Stimulated activated CD8-positive, alpha-beta memory T cell treated with anti-CD3 and anti-CD28 coated beads, Interleukin-7, amount 100 ng/mL, for 24 hours (primary cell): ENCODE data around the gene DDX60.
"Not testable (repeated sequence)": the region's sequence is repeated elsewhere in the genome, so short reads cannot be mapped to it uniquely, and the experiment has no call there.

Experiments
- DNase-seq: peaks from one replicate; pipeline ENCODE4 v3.0.0-alpha.2; 2020; ENCODE audit warnings: low read depth

DDX60 gene, protein sequence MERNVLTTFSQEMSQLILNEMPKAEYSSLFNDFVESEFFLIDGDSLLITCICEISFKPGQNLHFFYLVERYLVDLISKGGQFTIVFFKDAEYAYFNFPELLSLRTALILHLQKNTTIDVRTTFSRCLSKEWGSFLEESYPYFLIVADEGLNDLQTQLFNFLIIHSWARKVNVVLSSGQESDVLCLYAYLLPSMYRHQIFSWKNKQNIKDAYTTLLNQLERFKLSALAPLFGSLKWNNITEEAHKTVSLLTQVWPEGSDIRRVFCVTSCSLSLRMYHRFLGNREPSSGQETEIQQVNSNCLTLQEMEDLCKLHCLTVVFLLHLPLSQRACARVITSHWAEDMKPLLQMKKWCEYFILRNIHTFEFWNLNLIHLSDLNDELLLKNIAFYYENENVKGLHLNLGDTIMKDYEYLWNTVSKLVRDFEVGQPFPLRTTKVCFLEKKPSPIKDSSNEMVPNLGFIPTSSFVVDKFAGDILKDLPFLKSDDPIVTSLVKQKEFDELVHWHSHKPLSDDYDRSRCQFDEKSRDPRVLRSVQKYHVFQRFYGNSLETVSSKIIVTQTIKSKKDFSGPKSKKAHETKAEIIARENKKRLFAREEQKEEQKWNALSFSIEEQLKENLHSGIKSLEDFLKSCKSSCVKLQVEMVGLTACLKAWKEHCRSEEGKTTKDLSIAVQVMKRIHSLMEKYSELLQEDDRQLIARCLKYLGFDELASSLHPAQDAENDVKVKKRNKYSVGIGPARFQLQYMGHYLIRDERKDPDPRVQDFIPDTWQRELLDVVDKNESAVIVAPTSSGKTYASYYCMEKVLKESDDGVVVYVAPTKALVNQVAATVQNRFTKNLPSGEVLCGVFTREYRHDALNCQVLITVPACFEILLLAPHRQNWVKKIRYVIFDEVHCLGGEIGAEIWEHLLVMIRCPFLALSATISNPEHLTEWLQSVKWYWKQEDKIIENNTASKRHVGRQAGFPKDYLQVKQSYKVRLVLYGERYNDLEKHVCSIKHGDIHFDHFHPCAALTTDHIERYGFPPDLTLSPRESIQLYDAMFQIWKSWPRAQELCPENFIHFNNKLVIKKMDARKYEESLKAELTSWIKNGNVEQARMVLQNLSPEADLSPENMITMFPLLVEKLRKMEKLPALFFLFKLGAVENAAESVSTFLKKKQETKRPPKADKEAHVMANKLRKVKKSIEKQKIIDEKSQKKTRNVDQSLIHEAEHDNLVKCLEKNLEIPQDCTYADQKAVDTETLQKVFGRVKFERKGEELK (N-terminal part only)

DNA sequence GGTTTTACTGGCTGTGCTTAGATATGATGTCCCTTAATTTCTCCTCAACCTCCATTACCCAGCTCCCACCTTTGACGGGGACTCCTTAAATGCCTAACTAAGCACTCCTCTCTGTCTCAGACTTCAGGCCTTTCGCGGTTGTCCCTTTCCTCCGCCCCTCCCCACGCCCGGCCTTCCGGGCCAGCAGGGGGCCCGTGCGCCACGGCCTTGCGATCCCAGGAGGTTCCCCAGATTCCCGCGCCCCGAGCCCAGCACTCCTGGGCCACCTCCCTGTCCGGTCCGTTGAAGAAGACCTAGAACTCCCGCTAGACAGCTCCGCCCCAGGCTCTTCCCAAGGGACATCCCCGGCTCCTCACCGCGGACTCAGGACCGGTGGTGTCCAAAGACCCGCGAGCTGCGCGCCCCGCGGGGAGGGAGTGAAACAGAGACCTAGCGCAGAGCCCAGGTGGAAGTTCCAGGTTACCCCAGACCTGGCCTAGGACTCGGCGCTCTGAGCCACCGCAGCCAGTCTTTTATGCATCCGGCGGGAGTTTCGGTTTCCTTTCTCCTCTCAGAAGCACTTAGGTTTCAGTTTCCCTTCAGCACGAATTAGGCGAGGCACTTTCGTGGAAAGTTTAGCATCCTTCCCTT, at the start of gene DDX60:
Gene DDX60 (minus strand): TSS at position 487 of the 630 bp plus-strand sequence. CDS start 7,493 bp downstream, outside the sequence.
- peak; percentile 56 for DNase-seq

DNA sequence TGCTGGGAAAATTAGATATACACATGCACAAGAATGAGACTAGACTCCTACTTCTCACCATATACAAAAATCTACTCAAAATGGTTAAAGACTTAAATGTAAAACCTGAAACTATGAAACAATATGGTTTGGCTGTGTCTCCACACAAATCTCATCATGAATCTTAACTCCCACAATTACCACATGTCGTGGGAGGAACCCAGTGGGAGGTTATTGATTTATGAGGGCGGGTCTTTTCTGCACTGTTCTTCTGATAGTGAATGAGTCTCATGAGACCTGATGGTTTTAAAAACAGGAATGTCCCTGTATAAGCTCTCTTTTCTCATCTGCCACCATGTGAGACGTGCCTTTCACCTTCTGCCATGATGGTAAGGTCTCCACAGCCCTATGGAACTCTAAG, 48.5 kb upstream of the DDX60 start:
- no peak for DNase-seq

DNA sequence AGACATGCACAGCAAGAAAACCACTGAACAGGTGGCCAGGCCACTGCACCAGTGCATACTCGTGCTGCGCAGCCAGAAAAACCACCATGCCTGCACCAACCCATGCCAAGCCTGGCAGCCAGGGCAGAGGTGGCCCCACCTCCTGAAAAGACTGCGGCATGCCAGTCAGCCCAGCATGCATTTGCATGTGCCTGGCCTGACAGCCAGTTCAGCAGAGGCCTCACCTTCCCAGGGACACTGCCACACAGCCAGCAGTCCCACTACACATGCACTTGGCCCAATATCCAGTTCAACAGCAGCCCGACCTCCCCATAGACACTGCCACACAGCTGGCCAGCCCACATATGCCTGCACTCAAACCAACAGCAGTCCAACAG, 43.5 kb upstream of the DDX60 start:
- no peak for DNase-seq

DNA sequence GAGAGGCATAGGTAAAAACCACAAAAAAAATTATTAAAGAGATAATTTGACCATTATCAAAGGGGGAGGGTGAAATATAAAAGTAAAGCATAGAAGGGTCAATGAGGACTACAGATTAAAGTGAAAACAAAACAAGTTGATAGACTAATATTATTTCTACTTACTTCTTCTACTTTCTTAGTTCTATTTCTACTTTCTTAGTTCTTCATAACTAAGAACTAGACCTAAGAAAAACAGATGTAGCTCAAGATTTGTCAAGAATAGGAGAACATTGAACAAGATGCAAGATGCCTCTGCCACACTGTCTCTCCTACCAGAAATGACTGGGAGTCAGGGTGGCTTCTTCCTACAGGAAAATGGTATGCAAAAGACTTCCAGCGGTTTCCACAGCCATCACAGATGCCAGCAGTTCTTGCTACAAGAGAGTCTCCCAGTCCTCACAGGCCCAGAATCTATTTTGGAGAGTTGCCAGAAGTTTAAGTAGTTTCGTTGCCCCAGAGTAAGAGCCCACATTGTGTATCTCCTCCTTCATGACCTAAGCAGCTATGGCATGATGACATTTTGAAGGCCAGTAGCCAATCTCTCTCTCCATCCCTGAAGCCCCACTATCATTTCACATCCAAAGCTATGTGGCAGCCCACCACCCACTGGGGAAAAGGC, 42.9 kb upstream of the DDX60 start:
- no peak for DNase-seq

DNA sequence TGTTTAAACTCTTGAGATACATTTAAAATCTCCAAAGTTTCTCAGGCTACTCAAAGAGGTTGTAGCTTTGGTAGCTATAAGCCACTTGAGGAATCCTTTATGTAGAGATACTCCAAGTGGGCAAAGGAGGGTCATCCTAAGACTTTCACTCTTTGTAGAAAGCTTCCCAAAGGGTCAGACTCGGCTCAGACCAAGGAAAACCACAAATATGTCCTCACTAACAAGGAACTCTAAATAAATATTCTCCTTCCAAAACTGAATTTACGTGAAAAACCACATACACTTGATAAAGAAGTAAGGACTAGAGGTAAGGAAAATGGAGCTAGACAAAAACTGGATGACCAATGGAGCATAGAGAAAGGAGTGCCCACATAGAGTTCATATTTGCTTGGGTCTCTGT, 41.7 kb upstream of the DDX60 start:
- DNase-seq, result no peak

DNA sequence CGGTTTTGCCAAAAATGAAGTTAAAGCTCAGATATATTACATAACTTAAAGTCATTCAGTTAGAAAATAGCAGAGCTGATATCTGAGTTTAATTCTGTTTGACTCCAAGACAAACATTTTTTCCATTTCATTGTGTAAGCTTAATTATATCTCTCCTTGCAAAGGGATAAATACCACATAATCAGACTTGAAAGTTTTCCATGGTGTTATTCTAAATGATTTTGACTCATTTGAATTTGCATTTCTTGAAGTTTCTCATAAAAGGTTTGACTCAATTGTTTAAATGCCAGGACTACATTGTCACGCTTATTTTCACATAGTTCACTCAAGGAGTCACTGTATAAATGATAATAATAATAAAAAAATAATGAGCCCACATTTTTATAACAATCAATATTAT, 39.4 kb upstream of the DDX60 start:
- no peak for DNase-seq

DNA sequence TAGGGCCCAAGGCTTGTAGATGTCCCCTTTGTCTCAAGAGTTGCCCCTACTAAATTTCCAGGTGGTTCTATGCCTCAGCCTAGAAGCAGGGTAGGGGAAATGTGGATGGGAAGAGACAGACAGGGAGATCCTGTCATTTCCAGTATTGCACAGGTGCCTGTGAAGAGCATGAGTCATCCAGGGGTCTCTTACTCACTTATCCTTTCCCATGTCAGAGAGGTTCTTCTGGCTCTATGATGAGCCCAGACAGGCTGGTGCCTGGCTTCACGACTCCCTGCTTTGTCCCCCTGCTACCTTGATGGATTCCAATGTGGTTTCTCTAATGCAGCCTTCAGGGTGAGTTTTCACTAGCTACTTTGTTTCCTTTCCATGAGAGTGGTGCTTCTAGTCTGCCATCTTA, 35.2 kb upstream of the DDX60 start:
- no peak for DNase-seq

DNA sequence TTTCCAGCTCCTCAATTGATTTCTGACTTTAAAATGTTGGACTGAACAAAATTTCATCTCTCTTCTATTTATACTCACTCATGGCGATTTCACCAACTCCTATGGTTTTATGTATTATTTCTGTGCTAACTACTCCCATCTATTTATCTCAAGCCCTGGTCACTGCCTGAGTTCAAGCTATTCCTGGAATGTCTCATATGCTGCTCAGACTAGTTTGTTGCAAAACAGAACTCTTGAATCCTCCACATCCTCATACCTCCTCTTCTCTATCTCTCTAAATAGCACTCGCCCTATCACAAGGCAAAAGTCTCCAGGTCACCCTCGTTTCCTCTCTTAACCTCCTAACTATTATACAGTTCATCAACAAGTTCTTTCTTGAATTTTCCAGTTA, 19.0 kb upstream of the DDX60 start:
- DNase-seq, result no peak

DNA sequence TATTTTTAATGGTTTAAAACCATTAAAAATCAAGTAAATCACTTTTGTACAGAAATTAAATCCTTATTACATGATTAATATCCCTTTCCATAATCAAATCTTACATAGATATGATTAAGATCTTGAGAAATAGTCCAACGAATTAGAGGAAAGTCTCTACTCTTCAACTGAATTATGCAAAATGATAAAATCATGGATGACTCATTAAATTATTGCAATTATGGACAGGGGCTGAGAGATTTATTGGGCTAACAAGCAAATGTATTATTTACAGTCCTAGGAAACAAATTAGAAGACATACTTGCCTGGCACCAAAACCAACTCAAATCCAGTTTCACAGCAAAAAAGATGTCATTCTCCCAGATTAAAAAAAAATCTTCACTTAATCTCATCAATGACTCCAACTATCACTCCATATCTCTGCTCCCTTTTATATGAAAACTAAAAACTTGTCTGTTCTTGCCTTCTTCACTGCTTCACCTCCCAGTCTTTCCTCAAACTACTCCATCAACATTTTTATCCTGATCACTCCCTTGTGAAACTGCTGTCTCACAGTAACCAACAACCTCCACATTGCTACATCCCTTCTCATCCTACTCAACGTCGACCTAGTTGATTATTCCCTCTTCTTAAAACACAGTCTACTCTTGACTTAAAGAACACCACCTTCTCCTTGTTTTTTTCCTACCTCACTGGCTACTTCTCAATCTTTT, 18.4 kb upstream of the DDX60 start:
- no peak for DNase-seq

DNA sequence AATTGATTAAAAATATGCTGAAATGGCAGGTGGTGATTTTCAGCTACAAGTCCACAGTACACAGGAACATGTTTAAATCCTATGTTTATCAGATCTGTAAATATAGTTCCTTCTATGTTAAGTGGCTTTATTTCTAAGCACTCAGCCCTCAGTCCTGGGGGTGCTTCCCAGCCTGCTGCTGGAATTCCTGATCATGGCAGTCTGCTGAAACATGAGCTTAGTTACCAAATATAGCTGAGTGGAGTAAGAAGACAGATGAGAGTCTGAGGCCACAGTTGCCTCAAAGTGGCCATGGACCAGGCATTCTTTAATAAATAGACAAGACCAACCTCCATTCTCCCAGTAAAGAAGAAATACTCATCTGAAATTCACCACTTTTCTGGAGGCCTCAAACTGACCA, 17.1 kb upstream of the DDX60 start:
- DNase-seq, result no peak

DNA sequence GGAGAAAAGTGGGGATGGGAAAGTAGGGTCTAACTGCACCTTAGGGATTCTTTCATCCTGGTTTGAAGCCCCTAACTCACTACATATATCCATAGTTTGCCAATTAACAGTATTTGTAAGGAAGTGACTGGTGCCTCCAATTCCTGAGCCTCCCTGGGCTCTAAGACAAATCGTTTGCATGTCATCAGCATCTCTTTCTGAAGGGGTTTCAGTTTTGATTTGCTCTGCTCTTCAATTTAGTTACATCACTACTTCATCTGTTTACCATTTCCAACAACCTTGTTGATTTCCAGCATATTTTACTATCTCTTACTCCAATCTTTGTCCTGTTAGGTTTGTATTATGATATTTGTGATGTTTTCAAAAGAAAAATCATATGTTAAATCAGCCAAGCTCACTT, 15.5 kb upstream of the DDX60 start:
- no peak for DNase-seq

DNA sequence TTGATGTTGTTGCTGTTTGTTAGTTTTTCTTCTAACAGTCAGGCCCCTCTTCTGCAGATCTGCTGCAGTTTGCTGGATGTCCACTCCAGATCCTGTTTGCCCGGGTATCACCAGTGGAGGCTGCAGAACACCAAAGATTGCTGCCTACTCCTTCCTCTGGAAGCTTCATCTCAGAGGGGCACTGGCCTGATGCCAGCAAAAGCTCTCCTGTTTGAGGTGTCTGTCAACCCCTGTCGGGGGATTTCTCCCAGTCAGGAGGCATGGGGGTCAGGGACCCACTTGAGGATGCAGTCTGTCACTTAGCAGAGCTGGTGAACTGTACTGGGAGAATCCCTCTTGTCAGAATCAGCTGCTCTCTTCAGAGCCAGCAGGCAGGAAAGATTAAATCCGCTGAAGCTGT, 12.0 kb upstream of the DDX60 start:
- DNase-seq, result not testable (repeated sequence)

DNA sequence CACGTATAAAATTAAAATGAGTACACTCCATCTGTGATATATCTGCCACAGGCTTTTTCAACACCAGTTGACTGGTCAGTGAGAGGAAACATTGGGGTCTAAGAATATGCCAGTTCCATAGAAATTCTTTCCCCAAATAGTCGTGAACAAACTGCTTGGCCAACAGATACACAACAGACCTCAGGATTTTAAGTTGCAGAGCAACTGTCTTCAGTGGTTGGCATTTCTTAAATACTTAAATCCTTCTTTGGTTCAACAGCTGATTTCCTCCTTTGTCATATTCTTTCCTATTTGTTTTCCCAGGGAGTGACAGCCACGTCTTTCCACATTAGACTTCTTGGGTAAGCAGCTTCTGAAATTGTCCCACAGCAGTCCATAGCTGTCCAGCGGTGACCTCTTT, 7.0 kb upstream of the DDX60 start:
- DNase-seq, result no peak

DNA sequence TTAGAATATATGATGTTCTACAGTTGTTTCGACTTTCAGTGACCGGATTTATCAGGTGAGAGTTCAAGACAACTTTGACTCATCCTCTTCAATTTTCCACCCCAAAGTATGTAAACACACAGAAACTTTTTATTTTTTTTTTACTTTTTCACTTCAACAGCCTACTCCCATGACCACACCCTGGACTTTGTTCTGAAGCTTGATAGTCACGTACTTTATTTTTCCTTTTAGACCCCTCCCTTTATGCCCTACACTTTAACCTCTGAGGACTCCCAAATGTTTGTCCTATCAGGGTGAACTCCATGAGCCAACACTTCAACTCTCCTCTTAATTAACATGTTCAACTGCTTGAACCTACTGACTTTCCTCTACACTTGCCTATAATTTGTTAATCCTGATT, 2.5 kb upstream of the DDX60 start:
- no peak for DNase-seq

DNA sequence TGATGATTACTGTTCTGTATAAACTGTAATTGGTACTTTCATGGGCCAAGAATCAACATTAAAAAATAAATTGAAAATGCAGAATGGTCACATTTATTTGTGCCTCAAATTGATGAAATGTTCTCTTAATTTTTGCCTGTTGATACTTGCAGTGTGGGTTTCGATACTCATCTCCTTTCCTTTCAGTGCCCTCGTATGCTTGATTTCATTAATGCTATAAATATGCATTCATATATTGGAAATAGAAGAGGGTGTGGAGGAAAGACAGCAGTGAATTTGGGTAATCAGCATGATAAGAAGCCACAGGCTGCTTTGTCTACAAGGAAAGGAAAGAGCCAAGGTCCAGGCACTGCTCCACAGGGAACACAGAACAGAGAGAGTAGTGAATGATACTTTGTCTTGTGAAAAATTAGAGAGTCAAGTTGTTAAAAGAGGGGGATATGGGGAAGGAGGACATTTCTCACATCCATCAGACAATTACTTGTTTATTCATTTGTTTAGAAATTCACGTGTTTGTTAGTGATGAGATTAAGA, 1.0 kb upstream of the DDX60 start:
- no peak for DNase-seq

DNA sequence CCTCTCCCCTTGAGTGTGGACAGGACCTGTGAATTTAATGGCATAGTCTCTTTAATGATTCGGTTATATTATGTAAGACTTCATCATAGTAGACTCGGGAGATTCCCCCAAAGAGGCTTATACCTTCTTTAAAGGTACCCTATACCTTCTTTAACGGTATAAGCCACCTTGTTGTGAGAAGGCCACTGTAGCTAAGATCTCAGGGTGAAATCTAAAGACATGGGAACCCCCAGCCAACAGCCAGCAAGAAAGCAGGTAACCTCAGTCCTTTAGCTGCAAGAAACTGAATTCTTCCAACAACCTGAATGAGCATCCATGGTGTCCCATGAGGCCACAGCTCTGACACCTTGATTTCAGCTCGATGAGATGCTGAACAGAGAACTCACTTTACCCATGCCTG, 931 bp downstream of the DDX60 start:
- DNase-seq, result no peak

DNA sequence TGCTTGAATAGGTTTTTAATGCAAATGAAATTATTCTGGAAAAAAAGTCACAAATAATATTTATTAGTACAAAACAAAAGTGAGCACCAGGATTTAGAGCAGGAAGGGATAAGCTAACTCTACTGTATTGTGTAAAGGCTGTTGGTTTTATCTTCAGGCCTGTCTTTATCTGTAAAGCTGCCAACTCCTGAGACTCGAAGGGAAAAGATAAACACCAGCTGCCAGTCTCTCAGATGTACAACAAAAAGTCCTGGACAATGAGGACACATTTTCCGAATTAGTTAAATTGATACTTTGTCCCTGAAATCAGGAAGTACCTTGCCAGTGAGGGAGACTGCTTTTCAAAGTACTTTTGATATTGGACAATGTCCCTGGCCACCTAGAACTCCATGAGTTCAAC, 8.8 kb downstream of the DDX60 start:
- DNase-seq, result no peak

DNA sequence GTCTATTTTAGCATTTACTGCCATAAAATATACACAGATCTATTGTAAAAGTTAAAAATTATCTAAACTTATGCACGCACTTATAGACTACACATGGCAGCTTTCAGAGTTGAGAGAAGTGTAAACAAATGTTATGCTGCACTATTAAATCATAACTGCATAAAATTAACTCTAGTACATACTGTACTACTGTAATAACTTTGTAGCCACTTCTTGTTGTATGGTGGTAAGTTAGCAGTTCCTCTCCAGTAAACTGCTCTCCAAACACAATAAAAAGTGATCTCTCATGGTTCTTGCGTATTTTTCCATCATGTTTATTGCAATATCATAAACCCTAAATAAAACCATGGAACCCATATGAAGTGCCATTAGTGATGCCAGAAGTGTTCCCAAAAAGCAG, 9.6 kb downstream of the DDX60 start:
- DNase-seq, result no peak

DNA sequence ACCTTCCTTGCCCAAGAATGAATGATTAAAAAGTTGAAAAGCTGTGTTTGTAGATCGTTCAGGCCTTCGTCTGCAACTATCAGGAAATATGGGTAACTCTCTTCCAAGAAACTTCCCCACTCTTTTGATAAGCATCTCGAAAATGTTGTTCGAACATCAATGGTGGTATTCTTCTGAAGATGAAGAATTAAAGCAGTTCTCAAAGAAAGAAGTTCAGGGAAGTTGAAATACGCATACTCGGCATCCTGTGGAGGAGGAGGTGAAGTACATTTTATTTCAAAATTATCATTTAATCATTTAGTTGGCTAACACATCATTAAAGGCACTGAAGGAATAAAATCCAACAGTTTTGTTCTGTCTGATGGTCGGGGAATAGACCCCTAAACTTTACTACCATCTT, 12.1 kb downstream of the DDX60 start:
- DNase-seq, result no peak

DNA sequence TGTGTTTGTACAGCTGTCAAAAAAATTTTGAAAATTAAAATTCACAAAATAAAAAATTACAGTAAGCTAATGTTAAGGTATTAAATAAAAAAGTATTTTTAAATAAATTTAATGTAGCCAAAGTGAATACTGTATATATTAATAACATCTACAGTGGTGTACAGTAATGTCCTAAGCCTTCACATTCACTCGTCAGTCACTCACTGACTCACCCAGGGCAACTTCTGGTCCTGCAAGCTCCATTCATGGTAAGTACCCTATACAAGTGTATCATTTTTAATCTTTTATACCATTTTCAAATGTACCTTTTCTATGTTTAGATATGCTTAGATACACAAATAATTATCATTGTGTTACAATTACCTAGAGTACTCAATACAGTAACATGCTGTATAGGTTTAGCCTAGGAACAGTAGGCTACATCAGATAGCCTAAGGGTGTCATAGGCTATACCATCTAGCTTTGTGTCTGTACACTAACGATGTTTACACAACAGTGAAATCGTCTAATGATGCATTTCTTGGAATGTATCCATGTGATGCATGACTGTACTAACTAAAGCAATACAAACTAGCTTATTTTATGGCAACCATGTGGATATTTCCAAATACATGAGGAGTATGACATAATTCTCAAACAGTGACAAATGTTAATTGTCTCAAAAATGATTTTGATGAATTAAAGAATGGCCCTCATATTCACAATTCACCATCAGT, 13.7 kb downstream of the DDX60 start:
- no peak for DNase-seq
